ENCODE measurements around the gene MAPK14. TPM values are rescaled to one million over a fixed set of nuclear protein-coding genes. Genes with fewer than 3 reads are reported as not detected.

The MAPK14 gene
- total and polyA plus RNA-seq, 2 donors (not counting 1 experiment from before 2014, with no cell fraction given) = 55.9 to 57.8 TPM

DNA sequence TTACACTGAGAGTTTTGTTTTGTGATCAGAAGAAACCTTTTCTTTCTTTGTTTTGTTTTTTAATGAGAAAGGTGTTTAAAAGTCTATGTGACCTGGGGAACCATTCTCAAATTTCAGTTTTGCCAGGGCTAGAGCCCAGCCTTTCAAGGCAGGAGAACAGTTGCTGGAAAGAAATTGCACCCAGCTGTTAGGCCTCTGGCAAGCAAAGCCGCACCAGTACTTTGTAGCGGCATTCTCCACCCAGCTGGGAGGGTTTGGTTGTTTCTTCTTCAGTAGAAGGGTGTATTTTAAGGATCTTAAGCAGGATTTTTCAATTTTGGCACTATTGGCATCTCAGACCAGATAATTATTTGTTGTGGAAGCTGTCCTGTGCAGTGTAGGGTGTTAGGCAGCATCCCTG is 86.1 kb downstream of the MAPK14 start:
- peaks cover 8% of the 10 kb centered on the region for H3K36me3 ChIP-seq (ENCODE audit: control insufficient read depth, insufficient read depth, low read length)
- no peak overlapping the region for H3K4me2 ChIP-seq (ENCODE audit: extremely low read depth, insufficient read depth, low read length)
- H3K27me3 ChIP-seq (ENCODE audit: control insufficient read depth, insufficient read depth, low read length) = no peaks in the 10 kb centered on the region
- no peaks in the 10 kb centered on the region for H4K20me1 ChIP-seq (ENCODE audit: control insufficient read depth, extremely low read depth, insufficient read depth, low read length)
- no peak overlapping the region for H3K4me3 ChIP-seq (replicated peaks in 1 of 4; ENCODE audit: control extremely low read depth in 1 of 4, insufficient read depth in 1 of 4, low read depth in 3 of 4, low read length in 4 of 4)
- no peaks in the 10 kb centered on the region for H3K9me3 ChIP-seq (ENCODE audit: control insufficient read depth, insufficient read depth, low read depth, low read length)
- no peaks in the 10 kb centered on the region for H3K79me2 ChIP-seq (ENCODE audit: control insufficient read depth, insufficient read depth, low read length)
- TF ChIP-seq EZH2 (IDR thresholded peaks at IDR 0.05; ENCODE audit: low read length, missing control alignments) = no peak
- TF ChIP-seq, protein P1, sequence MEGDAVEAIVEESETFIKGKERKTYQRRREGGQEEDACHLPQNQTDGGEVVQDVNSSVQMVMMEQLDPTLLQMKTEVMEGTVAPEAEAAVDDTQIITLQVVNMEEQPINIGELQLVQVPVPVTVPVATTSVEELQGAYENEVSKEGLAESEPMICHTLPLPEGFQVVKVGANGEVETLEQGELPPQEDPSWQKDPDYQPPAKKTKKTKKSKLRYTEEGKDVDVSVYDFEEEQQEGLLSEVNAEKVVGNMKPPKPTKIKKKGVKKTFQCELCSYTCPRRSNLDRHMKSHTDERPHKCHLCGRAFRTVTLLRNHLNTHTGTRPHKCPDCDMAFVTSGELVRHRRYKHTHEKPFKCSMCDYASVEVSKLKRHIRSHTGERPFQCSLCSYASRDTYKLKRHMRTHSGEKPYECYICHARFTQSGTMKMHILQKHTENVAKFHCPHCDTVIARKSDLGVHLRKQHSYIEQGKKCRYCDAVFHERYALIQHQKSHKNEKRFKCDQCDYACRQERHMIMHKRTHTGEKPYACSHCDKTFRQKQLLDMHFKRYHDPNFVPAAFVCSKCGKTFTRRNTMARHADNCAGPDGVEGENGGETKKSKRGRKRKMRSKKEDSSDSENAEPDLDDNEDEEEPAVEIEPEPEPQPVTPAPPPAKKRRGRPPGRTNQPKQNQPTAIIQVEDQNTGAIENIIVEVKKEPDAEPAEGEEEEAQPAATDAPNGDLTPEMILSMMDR (conservative IDR thresholded peaks at IDR 0.05 in 1 of 2, IDR thresholded peaks at IDR 0.05 in 1 of 2; ENCODE audit: low read depth in 1 of 2, low read length in 2 of 2) = no peak
- H3K27ac ChIP-seq (ENCODE audit: insufficient read depth, low read length) = no peak overlapping the region
- no peak overlapping the region for H2AFZ ChIP-seq (ENCODE audit: low read length)
- H3K4me1 ChIP-seq (ENCODE audit: control insufficient read depth, extremely low read depth, insufficient read depth, low read length) = no peaks in the 10 kb centered on the region
- no peak for DNase-seq (ENCODE audit: low read depth in 2 of 2)
- H3K9ac ChIP-seq (ENCODE audit: insufficient read depth, low read length) = no peak overlapping the region

DNA sequence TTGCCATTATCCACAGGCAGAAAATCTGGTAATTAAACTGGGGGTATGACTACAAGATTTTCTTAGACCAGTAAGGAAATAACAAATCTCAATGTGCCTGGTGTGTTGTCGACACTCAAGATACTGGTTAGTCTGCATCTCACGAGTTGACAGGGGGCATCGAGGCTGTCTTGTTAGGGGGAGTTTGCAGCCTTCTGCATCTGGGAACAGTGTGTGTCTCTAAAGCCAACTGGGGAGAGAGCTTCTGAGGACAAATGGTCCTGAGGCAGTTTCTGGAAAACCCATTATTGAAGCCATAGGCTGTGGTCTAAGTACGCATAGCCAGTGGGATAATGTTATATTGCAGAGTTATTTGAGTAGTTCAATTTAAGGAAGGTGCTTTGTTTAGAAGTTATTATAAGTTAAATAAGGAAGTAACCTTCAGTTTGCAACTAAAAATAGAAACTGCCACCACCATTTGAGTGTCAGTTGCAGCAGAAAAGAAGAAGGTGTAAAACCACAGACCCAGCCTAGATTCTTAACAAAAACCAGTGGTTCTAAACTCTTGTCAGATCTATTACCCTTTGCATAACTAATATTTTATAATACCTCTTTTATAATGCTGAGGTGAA is 87.3 kb downstream of the MAPK14 start:
- no peak for DNase-seq (ENCODE audit: low read depth in 2 of 2)
- Histone ChIP-seq H3K4me3 (replicated peaks in 1 of 4; ENCODE audit: control extremely low read depth in 1 of 4, insufficient read depth in 1 of 4, low read depth in 3 of 4, low read length in 4 of 4) (no peak overlapping the region), H3K27ac (ENCODE audit: insufficient read depth, low read length) (no peak overlapping the region), H3K9me3 (ENCODE audit: control insufficient read depth, insufficient read depth, low read depth, low read length) (no peaks in the 10 kb centered on the region), H3K4me2 (ENCODE audit: extremely low read depth, insufficient read depth, low read length) (no peak overlapping the region), H3K9ac (ENCODE audit: insufficient read depth, low read length) (no peak overlapping the region), H2AFZ (ENCODE audit: low read length) (no peak overlapping the region), H4K20me1 (ENCODE audit: control insufficient read depth, extremely low read depth, insufficient read depth, low read length) (no peaks in the 10 kb centered on the region), H3K36me3 (ENCODE audit: control insufficient read depth, insufficient read depth, low read length) (peaks cover 5% of the 10 kb centered on the region), H3K27me3 (ENCODE audit: control insufficient read depth, insufficient read depth, low read length) (no peaks in the 10 kb centered on the region), H3K4me1 (ENCODE audit: control insufficient read depth, extremely low read depth, insufficient read depth, low read length) (no peaks in the 10 kb centered on the region), H3K79me2 (ENCODE audit: control insufficient read depth, insufficient read depth, low read length) (no peaks in the 10 kb centered on the region)
- TF ChIP-seq, protein P1 (conservative IDR thresholded peaks at IDR 0.05 in 1 of 2, IDR thresholded peaks at IDR 0.05 in 1 of 2; ENCODE audit: low read depth in 1 of 2, low read length in 2 of 2) = no peak
- TF ChIP-seq EZH2 (IDR thresholded peaks at IDR 0.05; ENCODE audit: low read length, missing control alignments) = no peak

DNA sequence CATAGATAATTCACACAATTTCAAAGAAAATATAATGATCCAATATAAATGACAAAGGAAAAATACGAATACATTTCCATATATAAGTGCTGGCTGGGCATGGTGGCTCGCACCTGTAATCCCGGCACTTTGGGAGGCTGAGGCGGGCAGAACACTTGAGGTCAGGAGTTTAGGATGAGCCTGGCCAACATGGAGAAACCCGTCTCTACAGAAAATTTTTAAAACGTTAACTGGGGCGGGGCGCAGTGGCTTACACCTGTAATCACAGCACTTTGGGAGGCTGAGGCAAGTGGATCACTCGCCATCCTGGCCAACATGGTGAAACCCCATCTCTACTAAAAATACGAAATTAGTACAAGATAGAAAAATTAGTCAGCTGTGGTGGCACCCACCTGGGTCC is 87.8 kb downstream of the MAPK14 start:
- no peak overlapping the region for H3K4me2 ChIP-seq (ENCODE audit: extremely low read depth, insufficient read depth, low read length)
- H3K79me2 ChIP-seq (ENCODE audit: control insufficient read depth, insufficient read depth, low read length) = no peaks in the 10 kb centered on the region
- H3K27ac ChIP-seq (ENCODE audit: insufficient read depth, low read length) = no peak overlapping the region
- H3K9ac ChIP-seq (ENCODE audit: insufficient read depth, low read length) = no peak overlapping the region
- DNase-seq (ENCODE audit: low read depth in 2 of 2) = no peak
- peaks cover 2% of the 10 kb centered on the region for H3K36me3 ChIP-seq (ENCODE audit: control insufficient read depth, insufficient read depth, low read length)
- H3K9me3 ChIP-seq (ENCODE audit: control insufficient read depth, insufficient read depth, low read depth, low read length) = no peaks in the 10 kb centered on the region
- H3K4me1 ChIP-seq (ENCODE audit: control insufficient read depth, extremely low read depth, insufficient read depth, low read length) = no peaks in the 10 kb centered on the region
- no peaks in the 10 kb centered on the region for H3K27me3 ChIP-seq (ENCODE audit: control insufficient read depth, insufficient read depth, low read length)
- TF ChIP-seq EZH2 (IDR thresholded peaks at IDR 0.05; ENCODE audit: low read length, missing control alignments) = no peak
- TF ChIP-seq, protein P1 (conservative IDR thresholded peaks at IDR 0.05 in 1 of 2, IDR thresholded peaks at IDR 0.05 in 1 of 2; ENCODE audit: low read depth in 1 of 2, low read length in 2 of 2) = no peak
- H3K4me3 ChIP-seq (replicated peaks in 1 of 4; ENCODE audit: control extremely low read depth in 1 of 4, insufficient read depth in 1 of 4, low read depth in 3 of 4, low read length in 4 of 4) = no peak overlapping the region
- H2AFZ ChIP-seq (ENCODE audit: low read length) = no peak overlapping the region
- H4K20me1 ChIP-seq (ENCODE audit: control insufficient read depth, extremely low read depth, insufficient read depth, low read length) = no peaks in the 10 kb centered on the region

Measured in fibroblast of lung (primary cell).